Uterus (tissue), 4 donors: ENCODE measurements around the gene SAV1. TPM values are rescaled to one million over a fixed set of nuclear protein-coding genes. Genes with fewer than 3 reads are reported as not detected.

Experiments
- DNase-seq, 2 donors: peaks; one replicate each; pipeline ENCODE4 v3.0.0-alpha.2; 2019 to 2020
- H3K27ac ChIP-seq, 2 donors: fragments of 200-600 bp; sonication (generic); 1 replicate in 1 of 2; 2 replicates in 1 of 2; pipeline ENCODE4 v1.5.1; 2016 to 2018
- H3K27me3 ChIP-seq, 2 donors: fragments of 200-600 bp; sonication (generic); one replicate each; pipeline ENCODE4 v1.5.1; 2018 to 2019; ENCODE audit warnings: control low read depth in 1 of 2
- H3K36me3 ChIP-seq, 2 donors: fragments of 200-600 bp; sonication (generic); one replicate each; pipeline ENCODE4 v1.5.1; 2019; ENCODE audit warnings: control low read depth in 1 of 2
- H3K4me1 ChIP-seq, 2 donors: fragments of 200-600 bp; sonication (generic); one replicate each; pipeline ENCODE4 v1.5.1; 2018 to 2019; ENCODE audit warnings: control low read depth in 1 of 2
- H3K4me3 ChIP-seq, 2 donors: fragments of 200-600 bp; sonication (generic); 1 replicate in 1 of 2; 2 replicates in 1 of 2; pipeline ENCODE4 v1.5.1; 2018 to 2019; ENCODE audit warnings: mild to moderate bottlenecking in 1 of 2
- H3K9me3 ChIP-seq, 2 donors: fragments of 200-600 bp; sonication (generic); one replicate each; pipeline ENCODE4 v1.5.1; 2019; ENCODE audit warnings: control low read depth in 1 of 2
- CTCF ChIP-seq, 4 experiments: fragments of 200-600 bp in 2 of 4; fragments of 450-650 bp in 2 of 4; sonication (generic) in 2 of 4; IDR thresholded peaks; one replicate each; pipeline ENCODE4 v1.5.1; 2016 to 2019; ENCODE audit warnings: antibody characterized with exemption in 4 of 4, mild to moderate bottlenecking in 2 of 4, moderate library complexity in 1 of 4
- POLR2A ChIP-seq, 2 donors: fragments of 450-650 bp; IDR thresholded peaks; one replicate each; pipeline ENCODE4 v1.6.1; 2016; ENCODE audit warnings: antibody characterized with exemption in 2 of 2, mild to moderate bottlenecking in 1 of 2, moderate library complexity in 1 of 2
- intact Hi-C: fragments of 100-400 bp; cut with DNase I; formaldehyde crosslinking; loops from one replicate; pipeline ENCODE4 v1.15.1; 2023; ENCODE audit warnings: low total_unique reads
- total RNA-seq, 4 donors: library from RNA; depleted of rRNA in 3 of 4; stranded (reverse); fragments of >200 nt in 3 of 4; gene quantifications; one replicate each; pipeline versions ENCODE4 v1.1.0 to v1.2.4, GENCODE V29; 2014 to 2023
- donor health status: DM: yes; HTN: yes; CAD: no.

The SAV1 gene
- total RNA-seq, 4 donors from 2014 or later = 18.2 to 42.9 (median 35.8) TPM

GRCh38 chr14:50615552-50615951 lies 52.6 kb downstream of the SAV1 start:
- H3K27ac ChIP-seq = no peak overlapping the region

GRCh38 chr14:50615056-50615455 lies 53.0 kb downstream of the SAV1 start:
- Histone ChIP-seq H3K4me3 (no peak overlapping the region), H3K36me3 (no peaks in the 10 kb centered on the region), H3K9me3 (no peaks in the 10 kb centered on the region), H3K4me1 (no peaks in the 10 kb centered on the region), H3K27me3 (no peaks in the 10 kb centered on the region), H3K27ac (no peak overlapping the region)
- DNase-seq = no peak
- TF ChIP-seq POLR2A (IDR thresholded peaks at IDR 0.05) = no peak
- no peak for TF ChIP-seq CTCF (IDR thresholded peaks at IDR 0.05)
- intact Hi-C loops = loop anchor here (10.0 kb wide), 1 partner anchor 250 kb away; no protein-coding TSS in a partner anchor

More at GRCh38 chr14:50615552-50615951, 52.6 kb downstream of the SAV1 start:
- H3K36me3 ChIP-seq = no peaks in the 10 kb centered on the region
- H3K27me3 ChIP-seq = no peaks in the 10 kb centered on the region
- no peak for DNase-seq
- intact Hi-C loops = loop anchor here (10.0 kb wide), 1 partner anchor 249 kb away; no protein-coding TSS in a partner anchor
- H3K9me3 ChIP-seq = no peaks in the 10 kb centered on the region
- TF ChIP-seq POLR2A (IDR thresholded peaks at IDR 0.05) (no peak), CTCF (IDR thresholded peaks at IDR 0.05) (no peak)
- no peaks in the 10 kb centered on the region for H3K4me1 ChIP-seq
- no peak overlapping the region for H3K4me3 ChIP-seq

- TF ChIP-seq POLR2A (IDR thresholded peaks at IDR 0.05) = no peak
- TF ChIP-seq CTCF (IDR thresholded peaks at IDR 0.05) = no peak
- no peak overlapping the region for H3K27ac ChIP-seq
- no peaks in the 10 kb centered on the region for H3K9me3 ChIP-seq
- no peaks in the 10 kb centered on the region for H3K4me1 ChIP-seq
- intact Hi-C loops = loop anchor here (10.0 kb wide), 1 partner anchor 252 kb away; no protein-coding TSS in a partner anchor
- H3K36me3 ChIP-seq = no peaks in the 10 kb centered on the region
- no peaks in the 10 kb centered on the region for H3K27me3 ChIP-seq
- H3K4me3 ChIP-seq = no peak overlapping the region
- no peak for DNase-seq
These were observed 55.3 kb downstream of the SAV1 start for GRCh38 chr14:50612806-50613205.

- H3K4me3 ChIP-seq = no peak overlapping the region
- DNase-seq = no peak
- intact Hi-C loops = loop anchor here (10.0 kb wide), 1 partner anchor 254 kb away; no protein-coding TSS in a partner anchor
- no peaks in the 10 kb centered on the region for H3K9me3 ChIP-seq
- H3K27ac ChIP-seq = no peak overlapping the region
- no peaks in the 10 kb centered on the region for H3K27me3 ChIP-seq
- no peaks in the 10 kb centered on the region for H3K36me3 ChIP-seq
- no peak for TF ChIP-seq CTCF (IDR thresholded peaks at IDR 0.05)
- TF ChIP-seq POLR2A (IDR thresholded peaks at IDR 0.05) = no peak
- H3K4me1 ChIP-seq = no peaks in the 10 kb centered on the region
These were observed 57.6 kb downstream of the SAV1 start for GRCh38 chr14:50610465-50610864.

GRCh38 chr14:50608302-50608851 lies 59.7 kb downstream of the SAV1 start:
- no peaks in the 10 kb centered on the region for H3K9me3 ChIP-seq
- no peak for TF ChIP-seq CTCF (IDR thresholded peaks at IDR 0.05)

More at GRCh38 chr14:50608302-50608851, 59.7 kb downstream of the SAV1 start:
- intact Hi-C loops = loop anchor here (10.0 kb wide), 1 partner anchor 176 kb away; no protein-coding TSS in a partner anchor
- no peaks in the 10 kb centered on the region for H3K4me1 ChIP-seq
- no peaks in the 10 kb centered on the region for H3K27me3 ChIP-seq
- no peak overlapping the region for H3K4me3 ChIP-seq
- DNase-seq = no peak
- H3K27ac ChIP-seq = no peak overlapping the region
- H3K36me3 ChIP-seq = no peaks in the 10 kb centered on the region
